ENCODE data around the gene PRR16.
"Not testable (repeated sequence)": the region's sequence is repeated elsewhere in the genome, so short reads cannot be mapped to it uniquely, and the experiment has no call there.

PRR16 gene

GRCh38 chr5:120655828-120656435 is 191.8 kb downstream of the PRR16 start:
- DNase-seq (ENCODE audit: low read depth), result no peak

- DNase-seq (ENCODE audit: low read depth), result no peak
These were observed 193.0 kb downstream of the PRR16 start for GRCh38 chr5:120657104-120657503.

DNA sequence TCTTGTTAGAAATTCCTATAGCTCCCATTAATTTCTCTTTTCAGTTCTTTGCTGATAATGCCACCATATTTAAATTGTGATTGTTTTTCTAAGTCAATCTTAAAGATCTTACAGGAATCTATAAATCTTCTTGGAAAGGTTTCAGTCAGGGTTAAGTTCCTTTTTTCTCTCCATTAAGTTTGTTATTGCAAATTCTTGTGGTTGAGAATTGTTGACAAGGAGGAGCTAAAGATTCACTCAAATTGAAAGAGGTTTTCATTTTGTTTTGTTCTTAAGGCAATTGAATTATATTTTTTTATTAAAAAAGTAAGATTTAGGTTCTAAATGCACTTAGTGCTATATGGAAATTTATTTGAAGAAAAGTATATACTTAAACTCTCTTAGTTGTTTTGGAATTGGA is 213.4 kb downstream of the PRR16 start:
- DNase-seq (ENCODE audit: low read depth), result no peak

DNA sequence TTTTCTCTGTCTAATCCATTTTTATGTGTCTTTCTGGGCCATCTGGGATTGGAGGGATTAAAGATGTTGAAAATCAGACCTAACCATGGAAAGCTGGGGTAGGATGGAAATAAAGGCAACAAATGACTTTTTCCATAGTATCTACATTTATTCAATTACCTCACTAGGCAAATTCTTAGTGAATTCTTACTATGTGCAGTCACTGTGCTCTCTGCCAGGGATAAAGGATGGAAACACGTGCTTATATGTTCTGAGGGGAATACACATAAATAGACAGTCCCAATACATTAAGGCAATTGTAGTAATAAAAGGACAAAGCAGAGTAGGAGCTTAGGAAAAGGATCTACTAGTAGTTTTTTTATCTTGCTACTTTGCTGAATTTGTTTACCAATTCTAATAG is 214.2 kb downstream of the PRR16 start:
- no peak for DNase-seq (ENCODE audit: low read depth)

DNA sequence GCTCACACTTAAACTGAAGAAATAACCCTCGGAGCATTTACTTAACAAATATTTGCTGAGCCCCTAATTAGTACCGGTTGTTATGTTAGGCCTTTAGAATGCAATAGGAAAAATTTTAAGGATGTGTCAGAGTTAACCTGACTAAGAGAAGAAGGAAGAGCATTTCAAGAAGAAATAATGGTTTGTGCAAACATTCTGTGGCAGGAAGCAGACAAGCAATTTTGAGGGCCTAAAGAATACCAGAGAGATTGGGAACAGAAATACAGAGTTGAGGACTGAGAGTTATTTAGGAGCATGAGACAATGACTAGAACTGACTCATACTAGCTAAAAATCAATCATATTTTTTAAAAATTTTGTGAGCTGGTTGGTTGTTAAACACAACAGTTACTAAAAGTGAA is 218.8 kb downstream of the PRR16 start:
- DNase-seq (ENCODE audit: low read depth), result no peak

DNA sequence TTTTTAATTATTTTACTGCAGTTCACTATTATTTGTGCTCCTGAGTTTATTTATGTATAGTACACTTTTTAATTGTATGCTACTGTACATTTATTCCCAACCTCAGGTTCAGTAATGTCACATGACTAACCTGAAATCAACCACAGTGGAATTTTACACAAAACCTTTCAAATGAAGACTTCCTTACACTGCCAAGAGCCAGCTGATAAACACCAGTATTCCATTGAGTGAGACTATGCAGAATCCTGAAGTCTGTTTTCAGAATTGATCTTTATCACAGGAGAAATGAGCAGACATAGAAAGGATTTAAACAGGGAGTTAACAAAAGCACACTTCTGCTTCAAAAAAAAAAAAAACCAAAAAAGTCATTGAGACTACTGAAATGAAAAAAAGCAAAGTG is 219.5 kb downstream of the PRR16 start:
- no peak for DNase-seq (ENCODE audit: low read depth)

DNA sequence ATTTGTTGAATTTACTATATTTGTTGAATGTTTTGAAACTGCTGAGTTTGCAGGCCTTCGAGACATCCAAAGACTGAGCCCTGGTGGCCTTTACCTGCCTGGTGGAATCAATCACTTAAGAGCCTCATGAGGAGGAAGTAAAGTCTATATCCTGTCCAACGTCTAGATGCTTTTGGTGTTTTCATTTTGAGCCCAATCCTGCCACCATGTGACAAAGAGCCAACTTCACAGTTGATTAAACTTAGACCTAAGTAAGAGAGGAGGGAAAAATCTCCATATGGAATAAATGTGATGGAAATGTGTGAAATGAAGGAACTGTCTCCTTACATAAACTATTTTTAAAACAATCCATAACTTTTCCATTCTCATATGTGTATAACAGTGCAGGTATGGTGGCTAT is 220.1 kb downstream of the PRR16 start:
- DNase-seq (ENCODE audit: low read depth), result no peak

DNA sequence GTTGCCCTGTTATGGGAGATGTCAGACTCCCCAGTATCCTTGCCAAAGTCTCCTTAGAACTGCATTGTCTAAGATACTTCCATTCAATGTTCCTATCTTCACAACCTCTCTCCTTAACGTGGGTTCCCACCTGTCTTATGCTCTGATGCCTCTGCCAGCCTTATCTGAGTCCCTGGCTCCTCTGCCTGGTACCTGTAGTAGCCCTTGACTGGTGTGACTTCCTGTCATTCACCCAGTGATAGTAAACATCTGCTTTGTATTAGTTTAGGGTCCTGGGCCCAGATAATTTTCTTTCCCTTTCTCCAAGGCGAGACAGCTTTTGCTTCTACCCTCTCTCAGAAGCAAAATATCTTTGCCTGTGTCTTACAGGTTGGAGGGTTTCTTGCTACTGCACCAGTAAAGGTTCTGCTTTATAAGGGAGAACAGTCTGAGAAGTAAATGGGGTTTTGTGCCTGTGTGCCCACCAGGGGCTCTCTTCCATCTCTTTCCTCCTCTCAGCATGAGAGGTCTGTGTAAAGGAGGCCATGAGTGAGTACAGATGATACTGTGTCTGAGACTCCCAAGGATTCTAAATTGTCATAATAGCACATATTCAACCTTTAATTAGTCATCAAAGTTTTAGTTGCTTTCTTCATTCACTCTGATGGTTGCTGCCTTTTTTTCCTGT is 220.8 kb downstream of the PRR16 start:
- no peak for DNase-seq (ENCODE audit: low read depth)

- no peak for DNase-seq (ENCODE audit: low read depth)
These were observed 226.7 kb downstream of the PRR16 start for GRCh38 chr5:120690621-120691407.

GRCh38 chr5:120692325-120692724 is 228.2 kb downstream of the PRR16 start:
- no peak for DNase-seq (ENCODE audit: low read depth)

DNA sequence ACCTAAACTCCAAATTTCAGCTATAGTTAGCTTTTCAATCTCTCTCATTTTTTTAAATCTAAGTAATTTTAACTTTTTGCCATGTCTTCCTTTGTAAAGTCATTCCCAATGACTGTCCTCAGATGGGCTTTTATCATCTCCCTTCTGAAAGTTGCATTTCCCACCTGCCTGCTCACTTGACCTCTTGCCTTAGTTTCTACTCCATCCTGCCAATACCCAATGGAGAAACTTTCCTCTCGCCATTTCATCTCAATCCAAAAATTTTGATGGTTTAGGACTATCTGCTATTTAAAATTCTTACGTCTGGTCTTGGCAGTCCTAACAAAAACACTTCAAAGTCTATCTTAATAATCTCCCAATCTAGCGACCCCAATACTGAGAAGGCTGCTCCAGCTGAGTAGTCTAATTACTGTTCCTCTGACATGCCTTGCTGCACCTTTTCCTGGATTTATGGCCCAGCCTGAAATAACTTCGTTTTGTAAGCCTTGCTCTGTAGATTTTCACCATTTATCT is 231.3 kb downstream of the PRR16 start:
- DNase-seq (ENCODE audit: low read depth), result no peak

GRCh38 chr5:120697147-120697546 is 233.0 kb downstream of the PRR16 start:
- no peak for DNase-seq (ENCODE audit: low read depth)

GRCh38 chr5:120697670-120698327 is 233.7 kb downstream of the PRR16 start:
- not testable (repeated sequence) for DNase-seq (ENCODE audit: low read depth)

DNA sequence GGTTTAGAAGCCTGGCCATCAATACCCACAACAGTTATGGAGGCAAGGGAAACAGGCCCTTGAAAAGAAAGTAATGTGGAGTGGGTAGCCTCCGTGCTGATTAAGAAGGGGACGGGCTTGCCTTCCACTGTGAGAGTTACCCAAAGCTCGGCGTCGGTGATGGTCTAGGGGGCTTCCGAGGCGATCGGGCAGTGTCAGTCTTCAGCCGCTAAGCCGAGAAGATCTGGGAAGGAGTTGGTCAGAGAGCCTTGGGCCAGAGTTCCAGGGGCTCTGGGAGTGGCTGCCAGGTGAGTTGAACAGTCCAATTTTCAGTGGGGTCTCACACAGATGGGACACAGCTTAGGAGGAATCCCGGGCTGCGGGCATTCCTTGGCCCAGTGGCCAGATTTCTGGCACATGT is 236.6 kb downstream of the PRR16 start:
- not testable (repeated sequence) for DNase-seq (ENCODE audit: low read depth)

DNA sequence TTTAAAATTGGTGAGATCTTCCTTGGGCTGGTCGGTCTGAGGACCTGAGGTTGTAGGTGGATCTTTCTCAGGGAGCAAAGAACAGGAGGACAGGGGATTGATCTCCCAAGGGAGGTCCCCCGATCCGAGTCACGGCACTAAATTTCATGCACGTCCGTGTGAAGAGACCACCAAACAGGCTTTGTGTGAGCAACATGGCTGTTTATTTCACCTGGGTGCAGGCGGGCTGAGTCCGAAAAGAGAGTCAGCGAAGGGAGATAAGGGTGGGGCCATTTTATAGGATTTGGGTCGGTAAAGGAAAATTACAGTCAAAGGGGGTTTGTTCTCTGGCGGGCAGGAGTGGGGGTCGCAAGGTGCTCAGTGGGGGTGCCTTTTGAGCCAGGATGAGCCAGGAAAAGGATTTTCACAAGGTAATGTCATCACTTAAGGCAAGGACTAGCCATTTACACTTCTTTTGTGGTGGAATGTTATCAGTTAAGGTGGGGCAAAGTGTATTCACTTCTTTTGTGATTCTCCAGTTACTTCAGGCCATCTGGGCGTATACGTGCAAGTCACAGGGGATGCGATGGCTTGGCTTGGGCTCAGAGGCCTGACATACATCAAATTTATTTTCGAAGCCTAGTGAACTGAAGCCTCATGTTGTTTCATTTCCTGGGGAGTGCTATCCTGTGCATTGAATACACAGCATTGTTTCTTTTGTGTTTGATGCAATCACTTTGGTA is 238.9 kb downstream of the PRR16 start:
- not testable (repeated sequence) for DNase-seq (ENCODE audit: low read depth)

DNA sequence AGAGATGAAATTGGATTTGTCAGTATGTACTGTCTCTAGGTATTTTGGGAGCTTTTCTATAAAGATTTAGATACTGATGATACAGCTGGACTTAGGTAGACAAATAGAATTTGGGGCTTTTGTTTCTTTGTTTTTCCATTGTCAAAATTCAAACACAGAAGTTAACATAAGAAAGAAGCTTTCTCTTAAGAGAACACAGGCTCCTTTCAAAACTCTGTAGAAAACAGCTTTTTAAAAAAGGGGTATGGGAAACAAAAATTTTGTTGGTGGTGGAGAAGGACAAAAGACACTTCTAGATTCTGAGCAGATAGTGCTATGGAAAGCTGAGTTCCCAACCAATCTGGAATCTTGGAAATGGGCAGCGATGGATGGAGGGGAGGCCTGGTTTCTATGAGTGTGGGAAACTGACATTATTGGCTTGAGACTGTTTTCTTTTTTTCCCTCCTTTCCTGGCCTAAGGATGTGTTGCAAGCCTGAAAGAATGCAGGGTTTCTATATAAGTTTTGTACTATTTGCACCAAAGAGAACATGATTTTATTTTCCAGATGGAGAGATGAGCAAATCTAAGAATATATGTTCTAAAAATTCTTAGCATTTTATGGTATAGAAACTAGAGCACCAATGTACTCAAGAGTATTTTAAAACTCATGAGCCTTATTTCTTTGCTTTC is 240.0 kb downstream of the PRR16 start:
- DNase-seq (ENCODE audit: low read depth), result no peak

DNA sequence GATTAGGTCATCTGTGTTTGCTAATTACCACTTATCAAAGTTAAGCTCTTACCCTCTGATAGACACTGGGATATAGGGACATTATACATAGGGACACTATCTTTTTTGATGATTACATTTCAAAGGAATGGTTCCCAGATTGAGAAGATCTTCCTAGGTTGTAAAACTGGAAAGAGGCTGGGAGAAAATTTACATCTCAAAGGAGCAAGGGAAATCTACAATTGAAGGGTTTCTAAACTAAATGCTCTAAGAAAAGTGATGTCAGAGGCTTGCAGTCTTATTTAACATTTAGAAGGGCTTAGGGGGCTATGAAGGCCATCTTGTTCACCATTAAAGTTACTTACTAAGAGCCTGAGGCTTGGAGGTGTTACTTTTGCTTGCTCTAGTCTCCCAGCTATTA is 242.8 kb downstream of the PRR16 start:
- no peak for DNase-seq (ENCODE audit: low read depth)

DNA sequence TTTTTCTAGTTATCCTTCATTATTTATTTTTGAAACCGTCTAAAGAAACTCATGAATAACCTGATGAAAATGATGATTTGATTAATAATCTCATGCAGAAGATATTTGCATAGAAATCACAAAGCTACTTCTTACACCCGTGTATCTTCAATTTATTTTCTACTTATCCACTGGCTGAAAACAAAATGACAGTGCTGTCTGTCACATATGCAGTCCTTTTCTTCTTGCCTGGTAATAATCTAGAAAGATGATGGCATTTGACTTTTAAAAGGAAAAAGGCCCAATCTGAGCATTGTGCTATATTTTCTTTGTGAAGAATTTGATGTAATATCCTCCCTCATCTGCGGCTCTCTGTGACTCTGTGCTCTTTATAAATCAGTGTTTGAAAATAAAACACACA is 253.3 kb downstream of the PRR16 start:
- no peak for DNase-seq (ENCODE audit: low read depth)

DNA sequence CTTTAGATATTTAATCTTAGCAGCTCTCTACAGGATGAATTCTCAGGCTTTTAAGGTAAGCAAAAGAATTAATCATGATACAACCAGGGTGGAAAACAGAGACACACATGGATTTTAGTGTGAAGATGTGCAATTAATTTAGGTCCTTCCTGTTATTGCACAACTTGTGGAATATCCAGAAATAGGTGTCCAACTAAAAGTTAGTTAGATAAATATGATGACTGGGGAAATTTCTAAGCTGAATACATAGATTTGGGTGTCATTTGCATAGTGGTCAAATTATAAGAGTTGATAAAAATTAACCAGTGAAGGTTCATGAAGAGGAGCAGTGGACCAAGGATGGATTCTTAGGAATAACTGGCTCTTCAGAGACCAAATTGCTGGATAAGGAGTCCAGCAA is 266.1 kb downstream of the PRR16 start:
- no peak for DNase-seq (ENCODE audit: low read depth)

DNA sequence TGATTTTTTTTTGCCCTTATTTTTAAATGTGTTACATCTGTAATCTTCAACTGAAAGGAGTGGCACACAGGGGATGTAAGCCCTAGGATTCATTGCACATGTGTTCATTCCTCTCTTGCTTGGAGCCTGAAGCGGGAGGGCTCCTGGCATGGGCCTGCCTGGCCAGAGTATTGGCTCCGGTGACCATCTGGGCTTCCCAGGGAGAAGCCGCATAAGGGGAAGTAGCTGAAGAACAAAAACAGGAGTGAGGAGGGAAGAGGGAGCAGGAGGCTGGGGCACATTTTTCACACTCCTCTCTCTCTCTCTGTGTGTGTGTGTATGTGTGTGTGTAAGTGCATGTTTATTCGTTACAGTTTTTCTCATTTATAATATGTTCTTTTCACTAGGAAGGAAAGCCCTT is 269.9 kb downstream of the PRR16 start:
- DNase-seq (ENCODE audit: low read depth), result no peak

GRCh38 chr5:120735076-120735475 is 271.0 kb downstream of the PRR16 start:
- DNase-seq (ENCODE audit: low read depth), result no peak

All from T-helper 22 cell (primary cell).